Sigmoid colon (tissue), 7 donors: ENCODE measurements around the gene CTXN3. TPM values are rescaled to one million over a fixed set of nuclear protein-coding genes. Genes with fewer than 3 reads are reported as not detected.

Source experiments
- DNase-seq: peaks from one replicate; pipeline ENCODE4 v3.0.0-alpha.2; 2019
- H3K27ac ChIP-seq, 4 donors: fragments of 200-600 bp; sonication (generic); one replicate each; pipeline ENCODE4 v1.5.1; 2016 to 2019; ENCODE audit warnings: mild to moderate bottlenecking in 1 of 4
- H3K27me3 ChIP-seq, 3 donors: fragments of 200-600 bp; sonication (generic); one replicate each; pipeline ENCODE4 v1.5.1; 2019; ENCODE audit warnings: mild to moderate bottlenecking in 1 of 3
- H3K36me3 ChIP-seq, 4 donors: fragments of 200-600 bp; sonication (generic); one replicate each; pipeline ENCODE4 v1.5.1; 2016 to 2019
- H3K4me1 ChIP-seq, 4 donors: fragments of 200-600 bp; sonication (generic); one replicate each; pipeline ENCODE4 v1.5.1; 2017 to 2019
- H3K4me3 ChIP-seq, 4 donors: fragments of 200-600 bp; sonication (generic); one replicate each; pipeline ENCODE4 v1.5.1; 2017 to 2019; ENCODE audit warnings: mild to moderate bottlenecking in 2 of 4, moderate library complexity in 1 of 4
- H3K9me3 ChIP-seq, 4 donors: fragments of 200-600 bp in 3 of 4; sonication (generic) in 3 of 4; one replicate each; pipeline versions ENCODE4 v1.5.1 to v1.6.1; 2013 to 2019
- CTCF ChIP-seq, 4 experiments: fragments of 450-650 bp in 3 of 4; fragments of 200-600 bp in 1 of 4; IDR thresholded peaks; one replicate each; pipeline ENCODE4 v1.5.1; 2016 to 2019; ENCODE audit warnings: antibody characterized with exemption in 4 of 4, mild to moderate bottlenecking in 3 of 4, moderate library complexity in 2 of 4
- EP300 ChIP-seq, 4 donors: sonication (generic); formaldehyde crosslinking; IDR thresholded peaks; one replicate each; pipeline ENCODE4 v1.6.1; 2017; ENCODE audit warnings: antibody characterized with exemption in 4 of 4
- POLR2A ChIP-seq, 2 donors: fragments of 450-650 bp; IDR thresholded peaks; one replicate each; pipeline ENCODE4 v1.6.1; 2016; ENCODE audit warnings: antibody characterized with exemption in 2 of 2, mild to moderate bottlenecking in 2 of 2, moderate library complexity in 2 of 2
- POLR2AphosphoS5 ChIP-seq, 4 donors: sonication (generic); formaldehyde crosslinking; IDR thresholded peaks; one replicate each; pipeline ENCODE4 v1.6.1; 2017; ENCODE audit warnings: antibody characterized with exemption in 4 of 4
- WGBS, 2 donors: extraction: QIAGEN DNeasy Blood & Tissue Kit; methylation state at CpG; one replicate each; pipeline ENCODE4 v1.1.7; 2013; 5-methylcytosine and 5-hydroxymethylcytosine counted together
- intact Hi-C: fragments of 100-400 bp; cut with DNase I; formaldehyde crosslinking; loops from one replicate; pipeline ENCODE4 v1.15.1; 2023
- polyA plus RNA-seq, 3 donors: library from polyadenylated mRNA; stranded (reverse); fragments of 200-250 nt; gene quantifications; one replicate each; pipeline ENCODE4 v1.2.3, GENCODE V29; 2013
- total RNA-seq, 4 donors: library from RNA; depleted of rRNA; stranded (reverse); fragments of >200 nt; gene quantifications; one replicate each; pipeline ENCODE4 v1.1.0, GENCODE V29; 2016
- donor health status: healthy with polysubstance abuse.
- donor health status: Bipolar disorder and iron deficiency.
- donor health status: healthy.

CTXN3 gene
- total and polyA plus RNA-seq, 7 donors: not detected

- no peaks in the 10 kb centered on the region for H3K27me3 ChIP-seq
- no peak overlapping the region for H3K27ac ChIP-seq
- H3K4me3 ChIP-seq: no peak overlapping the region
- WGBS, 2 donors: 96 to 98% methylated on average over 3 of the region's 3 CpGs
- no peaks in the 10 kb centered on the region for H3K36me3 ChIP-seq
- DNase-seq: no peak
- H3K4me1 ChIP-seq: peaks cover 0 to 32% (median 11%) of the 10 kb centered on the region in 4 donors
- H3K9me3 ChIP-seq: no peaks in the 10 kb centered on the region
- intact Hi-C loops: no loop called here
- TF ChIP-seq CTCF (IDR thresholded peaks at IDR 0.05): no peak
- TF ChIP-seq POLR2A (IDR thresholded peaks at IDR 0.05): no peak
- TF ChIP-seq EP300 (IDR thresholded peaks at IDR 0.05): no peak
- no peak for TF ChIP-seq POLR2AphosphoS5 (IDR thresholded peaks at IDR 0.05)
Measured at GRCh38 chr5:127602481-127602880, 46.4 kb upstream of the CTXN3 start.

DNA sequence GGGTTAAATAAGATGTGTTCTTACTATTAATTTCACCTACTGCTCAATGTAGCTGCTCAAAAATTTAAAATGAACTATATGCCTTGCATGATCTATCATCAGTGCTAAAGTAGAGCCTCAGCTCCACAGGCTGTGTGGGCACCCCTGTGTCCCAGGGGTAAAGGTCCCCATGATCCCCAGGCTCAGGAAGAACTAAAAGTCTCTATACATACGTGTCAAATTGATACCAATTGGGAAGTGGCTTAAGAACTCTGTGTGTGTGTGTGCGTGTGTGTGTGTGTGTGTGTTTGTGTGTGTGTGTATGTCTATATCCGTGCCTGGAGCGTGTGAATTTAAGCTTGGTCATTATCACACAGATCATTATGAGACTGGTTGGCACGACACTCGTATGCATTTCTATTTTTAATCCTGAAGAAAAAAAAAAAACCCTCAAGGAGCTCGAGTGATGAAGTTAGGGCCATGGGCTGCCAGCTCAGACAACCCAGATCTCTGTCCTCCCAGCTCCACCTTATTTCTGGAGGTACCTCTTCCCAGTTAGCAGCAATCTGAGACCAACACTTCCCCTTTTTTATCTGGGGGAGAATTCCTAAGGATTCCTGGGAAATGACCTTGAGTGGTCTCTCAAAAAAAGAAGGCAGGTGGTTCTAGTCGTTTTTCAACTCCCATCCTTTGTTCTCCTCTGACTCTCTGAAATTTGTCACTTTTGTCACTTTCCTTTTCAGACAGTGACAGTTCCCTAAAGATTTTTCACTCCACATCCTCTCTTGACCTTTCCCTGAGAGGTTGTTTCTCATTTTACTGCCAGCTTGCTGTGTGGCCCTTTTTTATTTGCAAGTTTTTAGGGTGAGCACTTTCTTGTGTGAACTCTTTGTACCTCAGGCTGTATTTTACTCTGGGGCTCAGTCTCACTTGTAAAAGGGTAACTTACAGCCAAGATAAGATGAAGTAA, 45.7 kb upstream of the CTXN3 start:
- peak overlapping the region; percentile 2 to 54 (median 10) for H3K27ac ChIP-seq
- no peak for TF ChIP-seq POLR2A (IDR thresholded peaks at IDR 0.05)
- no peak for TF ChIP-seq EP300 (IDR thresholded peaks at IDR 0.05)
- no peak for TF ChIP-seq POLR2AphosphoS5 (IDR thresholded peaks at IDR 0.05)
- TF ChIP-seq CTCF (IDR thresholded peaks at IDR 0.05): no peak

GRCh38 chr5:127608077-127608660, 40.7 kb upstream of the CTXN3 start:
- Histone ChIP-seq H3K36me3 (no peaks in the 10 kb centered on the region), H3K4me1 (peaks cover 0 to 16% (median 11%) of the 10 kb centered on the region in 4 donors), H3K4me3 (no peak overlapping the region), H3K27me3 (no peaks in the 10 kb centered on the region), H3K27ac (no peak overlapping the region), H3K9me3 (no peaks in the 10 kb centered on the region)
- 75 to 82% methylated on average over 6 of the region's 6 CpGs for WGBS, 2 donors
- intact Hi-C loops: no loop called here
- DNase-seq: no peak
- no peak for TF ChIP-seq POLR2A (IDR thresholded peaks at IDR 0.05)
- TF ChIP-seq POLR2AphosphoS5 (IDR thresholded peaks at IDR 0.05): no peak
- TF ChIP-seq EP300 (IDR thresholded peaks at IDR 0.05): no peak
- no peak for TF ChIP-seq CTCF (IDR thresholded peaks at IDR 0.05)

More for the DNA sequence above, 45.7 kb upstream of the CTXN3 start:
- DNase-seq: no peak
- H3K27me3 ChIP-seq: no peaks in the 10 kb centered on the region
- no peaks in the 10 kb centered on the region for H3K36me3 ChIP-seq
- H3K4me1 ChIP-seq: peaks cover 0 to 32% (median 11%) of the 10 kb centered on the region in 4 donors
- 44 to 46% methylated on average over 8 of the region's 8 CpGs for WGBS, 2 donors
- intact Hi-C loops: no loop called here
- H3K4me3 ChIP-seq: no peak overlapping the region
- no peaks in the 10 kb centered on the region for H3K9me3 ChIP-seq

GRCh38 chr5:127609011-127609410, 39.9 kb upstream of the CTXN3 start:
- DNase-seq: no peak
- H3K27ac ChIP-seq: no peak overlapping the region
- no peaks in the 10 kb centered on the region for H3K27me3 ChIP-seq
- intact Hi-C loops: no loop called here
- no peak overlapping the region for H3K4me3 ChIP-seq
- H3K36me3 ChIP-seq: no peaks in the 10 kb centered on the region
- 43 to 45% methylated on average over 2 of the region's 2 CpGs for WGBS, 2 donors
- no peaks in the 10 kb centered on the region for H3K9me3 ChIP-seq
- H3K4me1 ChIP-seq: peaks cover 0 to 8% (median 4%) of the 10 kb centered on the region in 4 donors
- TF ChIP-seq POLR2A (IDR thresholded peaks at IDR 0.05) (no peak), EP300 (IDR thresholded peaks at IDR 0.05) (no peak), CTCF (IDR thresholded peaks at IDR 0.05) (no peak), POLR2AphosphoS5 (IDR thresholded peaks at IDR 0.05) (no peak)
